CD4-positive, alpha-beta T cell treated with Interleukin-10 for 1 hour (primary cell): Measurements from ENCODE around the gene CA12.
"Not testable (repeated sequence)": the region's sequence is repeated elsewhere in the genome, so short reads cannot be mapped to it uniquely, and the experiment has no call there.

Experiments
- DNase-seq: peaks from one replicate; pipeline ENCODE4 v3.0.0-alpha.2; 2020

CA12 gene

DNA sequence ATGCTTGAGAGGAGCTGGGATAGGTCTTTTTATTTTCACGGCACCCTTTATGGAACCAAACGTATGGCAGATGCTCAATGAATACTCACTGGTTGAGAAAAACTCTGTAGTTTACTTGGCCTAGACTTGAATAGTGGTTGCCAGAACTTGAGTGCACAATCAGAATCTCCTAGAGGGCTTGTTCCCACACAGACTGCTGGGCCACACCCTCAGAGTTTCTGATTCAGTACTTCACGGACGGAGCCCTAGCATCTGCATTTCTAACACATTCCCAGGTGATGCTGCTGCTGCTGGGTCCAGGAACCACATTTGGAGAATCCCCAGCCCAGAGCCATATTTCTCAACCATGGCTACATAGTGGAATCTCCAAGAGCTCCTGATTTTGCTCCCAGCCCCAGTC lies 24.6 kb downstream of the CA12 start:
- DNase-seq, result no peak

- DNase-seq, result no peak
These were observed 26.6 kb downstream of the CA12 start for GRCh38 chr15:63354821-63355650.

DNA sequence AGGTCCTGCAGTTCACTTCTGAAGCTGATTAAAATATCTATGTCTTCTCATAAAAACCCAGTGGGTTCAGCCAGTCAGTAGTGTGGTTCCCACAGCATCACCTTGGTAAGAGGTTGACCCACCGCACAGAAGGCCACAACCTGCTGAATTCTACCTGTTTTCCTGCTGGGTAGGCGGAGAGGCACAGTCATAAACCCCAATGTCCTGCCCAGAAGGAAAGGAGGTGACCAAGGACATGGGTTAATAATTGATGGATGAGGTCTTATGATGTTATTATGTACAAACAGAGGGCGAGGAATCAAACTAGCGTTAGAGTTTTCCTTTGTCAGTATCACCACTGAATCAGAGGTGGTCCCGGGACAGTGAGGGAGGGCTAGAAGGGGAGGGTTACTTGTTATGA lies 27.8 kb downstream of the CA12 start:
- no peak for DNase-seq

- no peak for DNase-seq
These were observed 28.4 kb downstream of the CA12 start for GRCh38 chr15:63353261-63353660.

- no peak for DNase-seq
These were observed 28.8 kb downstream of the CA12 start for GRCh38 chr15:63352808-63353207.

GRCh38 chr15:63351170-63351569 lies 30.5 kb downstream of the CA12 start:
- no peak for DNase-seq

DNA sequence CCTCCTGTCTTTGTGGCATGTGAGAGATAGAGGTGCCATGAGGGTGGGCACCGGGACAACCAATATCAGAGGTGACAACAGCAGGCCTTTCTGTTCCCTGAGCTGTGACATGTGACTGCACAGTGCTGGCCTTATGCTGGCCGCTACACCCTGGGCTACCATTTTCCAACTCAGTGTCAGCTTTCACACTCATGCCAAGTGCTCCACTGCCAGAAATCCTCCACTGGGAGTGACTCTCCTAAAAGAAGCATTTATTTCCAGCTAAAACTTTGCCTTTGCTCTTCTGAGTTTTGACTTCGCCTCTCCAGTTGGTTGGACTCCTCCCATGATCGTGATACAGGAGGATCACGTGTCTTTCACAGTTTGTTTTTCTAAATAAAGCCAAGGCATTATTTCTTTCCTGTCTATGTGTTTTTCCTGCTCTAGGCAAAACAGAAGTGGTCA lies 31.4 kb downstream of the CA12 start:
- DNase-seq, result no peak

DNA sequence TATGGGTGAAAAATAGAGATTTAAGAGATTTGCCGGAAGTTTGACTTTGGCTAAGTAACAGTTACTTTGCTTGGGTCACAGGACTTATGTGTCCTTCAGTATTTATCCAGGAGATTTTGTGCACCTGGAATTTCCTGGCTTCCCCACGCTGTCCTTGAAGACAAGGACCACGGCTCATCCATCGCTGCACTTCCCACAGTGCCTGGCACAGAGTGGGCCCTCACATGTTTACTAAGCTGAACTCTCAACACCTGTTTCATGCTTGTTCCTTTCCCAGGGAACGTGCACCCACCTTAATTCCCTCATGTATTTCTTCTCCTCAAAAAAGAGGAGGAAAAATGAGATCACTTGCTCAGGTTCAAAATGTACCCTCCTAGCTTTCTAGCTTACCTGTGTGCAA lies 32.0 kb downstream of the CA12 start:
- DNase-seq, result no peak

DNA sequence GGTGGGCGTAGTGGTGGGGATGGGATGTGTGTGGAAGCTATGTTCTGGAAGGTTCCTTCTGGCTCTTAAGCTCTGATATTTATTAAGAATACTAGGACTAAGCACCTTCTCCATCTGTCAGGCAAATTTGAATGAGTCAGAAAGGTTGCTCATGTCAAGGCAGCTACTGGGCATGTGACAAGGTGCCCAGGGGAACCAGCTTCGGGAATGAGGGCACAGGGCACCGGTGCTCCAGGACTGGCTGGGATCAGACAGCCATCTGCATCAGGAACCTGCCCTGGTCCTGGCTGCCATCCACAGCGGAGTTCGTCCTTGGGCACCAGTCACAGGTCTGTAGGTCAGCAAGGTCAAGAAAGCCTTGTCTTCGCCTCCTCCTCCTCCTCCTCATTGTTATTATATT lies 32.5 kb downstream of the CA12 start:
- no peak for DNase-seq

GRCh38 chr15:63348392-63348791 lies 33.3 kb downstream of the CA12 start:
- no peak for DNase-seq

GRCh38 chr15:63347074-63347857 lies 34.4 kb downstream of the CA12 start:
- DNase-seq, result no peak

DNA sequence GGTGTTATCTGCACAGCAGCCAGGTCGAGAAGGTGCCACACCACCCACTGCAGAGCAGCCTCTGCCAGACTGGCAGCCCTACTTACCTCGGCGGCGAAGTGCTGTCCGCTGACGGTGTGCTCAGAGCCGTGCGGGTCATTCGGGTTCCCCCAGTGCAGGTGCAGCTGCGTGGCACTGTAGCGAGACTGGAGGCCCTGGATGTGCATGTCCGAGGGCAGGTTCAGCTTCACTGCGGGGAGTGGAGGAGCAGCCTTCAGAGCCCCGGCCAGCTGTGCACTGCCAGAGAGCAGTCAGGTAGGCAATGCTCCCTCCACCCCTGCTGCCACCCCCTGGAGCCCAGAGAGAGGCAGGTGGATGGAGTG lies 36.3 kb downstream of the CA12 start:
- no peak for DNase-seq

- no peak for DNase-seq
These were observed 36.8 kb downstream of the CA12 start for GRCh38 chr15:63344731-63345390.

- not testable (repeated sequence) for DNase-seq
These were observed 38.6 kb downstream of the CA12 start for GRCh38 chr15:63342996-63343562.

- no peak for DNase-seq
These were observed 39.7 kb downstream of the CA12 start for GRCh38 chr15:63341898-63342297.

DNA sequence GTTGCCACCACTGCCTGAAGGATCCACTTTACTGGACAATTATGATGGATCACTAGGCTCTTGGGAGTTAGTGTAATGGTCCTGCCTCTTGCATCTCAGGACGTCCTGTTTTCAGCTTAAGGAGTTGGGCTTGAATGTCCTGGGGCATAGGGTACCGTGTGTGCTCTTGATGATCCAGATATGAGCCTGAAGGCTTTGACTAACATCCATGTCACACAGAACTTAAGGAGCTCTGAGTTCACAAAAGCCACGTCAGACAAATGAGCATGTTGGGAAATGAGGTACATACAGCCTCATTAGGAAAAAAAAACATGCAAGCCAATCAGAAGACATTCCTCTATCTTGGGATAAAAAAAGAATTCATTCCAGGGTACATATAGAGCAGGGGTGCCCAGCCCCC lies 40.8 kb downstream of the CA12 start:
- no peak for DNase-seq

DNA sequence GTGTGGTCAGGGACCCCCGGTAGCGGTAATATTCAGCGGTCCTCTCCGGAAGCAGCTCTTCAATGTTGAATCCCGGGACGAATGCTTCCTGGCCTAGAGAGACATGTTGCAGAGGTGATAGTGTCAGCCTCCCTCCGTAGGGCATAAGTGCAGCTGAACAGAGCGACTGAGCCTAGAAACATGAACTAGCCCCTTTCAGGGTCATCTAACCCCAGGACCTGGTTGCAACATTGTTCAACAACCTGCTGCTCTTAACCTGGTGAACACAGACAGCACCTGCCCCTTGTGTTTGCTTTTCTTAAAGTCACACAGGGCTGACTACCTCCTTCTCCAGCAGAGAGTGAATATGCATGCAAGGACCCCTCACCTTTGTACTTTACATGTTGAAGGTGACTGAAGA lies 41.3 kb downstream of the CA12 start:
- DNase-seq, result no peak

DNA sequence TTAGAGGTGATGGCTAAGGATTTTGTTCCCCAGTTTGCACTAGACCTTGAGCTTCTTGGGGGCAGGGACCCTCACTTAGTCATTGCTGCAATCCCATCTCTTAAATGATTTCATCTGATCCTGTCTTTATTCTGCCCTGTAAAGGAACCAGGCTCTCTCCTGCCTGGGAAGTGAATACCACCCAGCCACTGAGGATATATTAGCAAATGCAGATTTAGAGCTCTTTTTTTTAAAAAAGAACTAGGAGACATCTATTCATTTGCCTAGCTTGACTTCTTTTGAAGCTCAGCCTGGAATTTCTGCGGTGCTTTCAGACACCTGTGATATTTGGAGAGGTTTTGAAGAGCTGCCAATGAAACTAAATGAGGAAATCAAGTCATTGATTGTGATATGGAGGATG lies 41.8 kb downstream of the CA12 start:
- no peak for DNase-seq

DNA sequence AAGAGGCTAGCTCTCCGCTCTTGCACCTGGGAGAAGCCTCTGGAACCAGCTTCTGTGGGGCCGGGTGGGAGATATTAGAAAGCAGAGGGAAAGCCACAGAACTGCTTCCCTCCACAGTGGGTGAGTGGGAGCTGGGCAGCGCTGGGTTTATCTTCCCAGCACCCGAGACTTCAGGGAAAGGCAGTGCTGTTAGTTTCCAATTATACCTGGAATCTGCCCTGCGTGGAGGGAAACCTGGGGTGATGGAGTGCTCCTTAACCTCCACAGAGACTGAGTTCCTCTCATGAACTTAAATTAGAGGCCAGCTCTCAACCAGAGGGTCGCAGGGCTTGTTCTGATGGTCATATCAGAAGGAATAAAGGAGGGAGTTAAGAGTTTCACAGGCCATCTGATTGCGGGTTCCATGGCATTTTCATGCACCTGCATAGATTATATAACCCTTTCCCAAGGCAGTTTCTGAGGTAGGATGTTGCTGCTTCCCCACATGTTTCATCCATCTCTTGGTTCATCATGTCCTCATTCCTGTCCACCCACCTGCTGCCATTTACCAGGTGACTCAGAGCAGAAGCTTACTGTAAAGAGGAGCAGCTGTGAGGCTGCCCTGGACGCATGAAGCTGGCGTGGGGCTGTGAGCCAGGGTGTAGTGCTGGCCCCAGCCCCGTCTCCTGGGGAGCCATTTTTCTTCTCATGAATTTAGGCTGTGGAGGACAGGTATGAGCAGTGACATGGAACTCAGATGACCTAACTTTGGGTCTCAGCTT lies 42.5 kb downstream of the CA12 start:
- DNase-seq, result no peak

GRCh38 chr15:63338170-63338569 lies 43.5 kb downstream of the CA12 start:
- no peak for DNase-seq

- DNase-seq, result no peak
These were observed 44.6 kb downstream of the CA12 start for GRCh38 chr15:63337046-63337445.

DNA sequence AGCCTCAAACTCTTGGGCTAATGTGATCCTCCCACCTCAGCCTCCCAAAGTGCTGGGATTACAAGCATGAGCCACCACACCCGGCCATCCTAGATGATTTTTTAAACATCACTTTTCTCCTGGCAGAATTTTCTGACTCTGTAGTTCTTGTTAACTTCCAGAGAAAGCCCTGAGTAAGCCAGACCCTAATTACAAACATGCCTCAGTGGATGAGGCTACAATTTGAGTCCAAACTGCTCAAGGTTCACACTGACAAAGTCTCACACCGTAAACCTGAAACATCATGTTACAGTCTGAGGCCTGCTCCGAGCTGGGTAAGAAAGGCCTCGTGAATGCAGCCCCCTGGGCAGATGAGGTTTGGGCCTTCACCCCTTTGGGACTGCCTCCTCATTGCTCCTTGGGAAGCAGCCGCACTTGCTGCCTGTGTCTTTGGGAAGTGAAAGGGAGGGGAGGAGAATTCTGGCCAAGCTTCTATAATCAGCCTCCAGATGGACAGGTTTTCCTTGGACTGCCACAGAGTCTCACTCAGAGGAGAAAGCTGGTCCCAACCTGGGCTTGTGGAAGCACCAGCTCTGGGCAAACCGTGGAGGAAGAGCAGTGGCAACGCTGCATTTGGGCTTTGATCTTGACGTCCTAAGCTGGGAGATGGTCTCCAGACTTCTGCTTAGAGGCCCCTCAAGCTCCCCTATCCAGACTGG lies 46.0 kb downstream of the CA12 start:
- DNase-seq, result no peak
